ENCODE results near the gene LAMP1.
"Not testable (repeated sequence)": the region's sequence is repeated elsewhere in the genome, so short reads cannot be mapped to it uniquely, and the experiment has no call there.

The LAMP1 gene

GRCh38 chr13:113296823-113297369, at the start of gene LAMP1:
Gene LAMP1 (plus strand): TSS chr13:113297239. CDS start chr13:113297435, 196 bp downstream.
- Mint-ChIP-seq H3K4me3 (peak within 1 kb of the TSS; percentile 97), H3K36me3 (ENCODE audit: low read depth) (peaks cover 6% of the 10 kb centered on the region), H3K4me1 (ENCODE audit: low read depth) (peaks cover 28% of the 10 kb centered on the region), H3K9me3 (no peaks in the 10 kb centered on the region), H3K27ac (peak within 1 kb of the TSS; percentile 99), H3K27me3 (ENCODE audit: low read depth) (peaks cover 43% of the 10 kb centered on the region)

GRCh38 chr13:113252516-113253095, 44.4 kb upstream of the LAMP1 start:
- H3K27ac Mint-ChIP-seq: no peak overlapping the region
- H3K4me3 Mint-ChIP-seq: no peak overlapping the region
- H3K4me1 Mint-ChIP-seq (ENCODE audit: low read depth): peaks cover 2% of the 10 kb centered on the region
- peaks cover 56% of the 10 kb centered on the region for H3K36me3 Mint-ChIP-seq (ENCODE audit: low read depth)
- H3K9me3 Mint-ChIP-seq: no peaks in the 10 kb centered on the region
- no peaks in the 10 kb centered on the region for H3K27me3 Mint-ChIP-seq (ENCODE audit: low read depth)

GRCh38 chr13:113257908-113258307, 39.1 kb upstream of the LAMP1 start:
- H3K4me1 Mint-ChIP-seq (ENCODE audit: low read depth); H3K27me3 Mint-ChIP-seq (ENCODE audit: low read depth); H3K27ac Mint-ChIP-seq; H3K4me3 Mint-ChIP-seq; H3K9me3 Mint-ChIP-seq: not testable (repeated sequence)
- H3K36me3 Mint-ChIP-seq (ENCODE audit: low read depth): peaks cover 41% of the 10 kb centered on the region

- peaks cover 43% of the 10 kb centered on the region for H3K36me3 Mint-ChIP-seq (ENCODE audit: low read depth)
- H3K27me3 Mint-ChIP-seq (ENCODE audit: low read depth): no peaks in the 10 kb centered on the region
- no peaks in the 10 kb centered on the region for H3K9me3 Mint-ChIP-seq
- H3K4me3 Mint-ChIP-seq: no peak overlapping the region
- no peak overlapping the region for H3K27ac Mint-ChIP-seq
- H3K4me1 Mint-ChIP-seq (ENCODE audit: low read depth): peaks cover 2% of the 10 kb centered on the region
These were observed 38.6 kb upstream of the LAMP1 start for GRCh38 chr13:113258321-113259054.

DNA sequence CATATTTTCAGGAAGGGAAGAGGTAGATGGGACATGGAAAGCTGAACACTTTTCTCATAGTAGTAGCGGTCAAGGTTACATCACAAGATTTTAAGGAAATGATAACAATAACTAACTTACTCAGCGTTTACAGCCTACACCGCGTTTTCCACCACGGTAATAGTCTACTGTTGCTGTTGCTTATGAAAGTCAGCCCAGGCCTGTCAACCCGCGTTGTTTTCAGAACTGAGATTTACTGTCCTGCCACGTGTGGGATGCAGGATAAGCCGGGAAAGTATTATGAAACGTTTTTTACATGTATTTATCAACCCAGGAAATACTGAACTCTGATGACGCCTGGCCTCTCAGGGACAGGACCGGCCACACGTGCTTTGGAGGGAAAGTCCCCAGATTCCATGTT, 36.0 kb upstream of the LAMP1 start:
- Mint-ChIP-seq H3K4me3 (no peak overlapping the region), H3K9me3 (no peaks in the 10 kb centered on the region), H3K27me3 (ENCODE audit: low read depth) (no peaks in the 10 kb centered on the region), H3K4me1 (ENCODE audit: low read depth) (peaks cover 2% of the 10 kb centered on the region), H3K27ac (no peak overlapping the region), H3K36me3 (ENCODE audit: low read depth) (peaks cover 36% of the 10 kb centered on the region)

- peaks cover 26% of the 10 kb centered on the region for H3K36me3 Mint-ChIP-seq (ENCODE audit: low read depth)
- not testable (repeated sequence) for H3K4me1 Mint-ChIP-seq (ENCODE audit: low read depth); H3K9me3 Mint-ChIP-seq; H3K27ac Mint-ChIP-seq; H3K4me3 Mint-ChIP-seq; H3K27me3 Mint-ChIP-seq (ENCODE audit: low read depth)
These were observed 34.0 kb upstream of the LAMP1 start for GRCh38 chr13:113263016-113263415.

DNA sequence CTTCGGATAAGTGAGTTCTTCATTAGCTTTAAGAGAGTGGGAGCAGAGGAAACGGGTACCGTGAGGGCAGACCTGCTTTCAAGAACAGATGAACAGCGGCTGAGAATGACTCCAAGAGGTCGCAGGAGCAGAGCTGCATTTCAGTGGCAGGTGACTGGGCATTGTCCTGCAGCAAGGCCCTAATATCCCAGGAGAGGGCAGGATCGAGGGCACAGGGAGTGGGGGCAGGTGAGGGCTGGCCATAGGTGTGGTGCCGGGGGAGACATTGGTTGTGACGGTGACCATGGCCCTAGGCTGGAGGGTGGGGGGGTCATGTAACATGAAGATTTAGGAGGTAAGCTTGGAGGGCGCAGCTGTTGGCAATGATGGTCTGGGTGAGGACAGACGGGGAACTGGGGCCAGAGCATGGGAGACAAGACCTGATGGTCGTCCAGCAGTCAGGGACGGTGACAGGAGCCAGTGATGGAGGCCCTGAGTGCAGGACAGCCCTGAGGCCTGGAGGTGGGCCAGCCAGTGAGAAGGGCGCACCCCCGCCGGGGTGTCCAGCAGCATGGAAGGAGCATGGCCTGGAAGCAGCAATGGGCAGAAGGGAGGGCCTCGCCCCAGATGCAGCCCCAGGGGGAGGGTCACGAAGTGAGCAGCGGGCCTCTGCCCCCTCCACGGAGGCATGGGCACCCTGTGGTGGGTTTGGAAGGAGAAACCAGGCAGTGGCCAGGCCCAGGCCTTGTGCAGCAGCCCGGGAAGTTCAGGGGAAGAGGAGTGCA, 29.2 kb upstream of the LAMP1 start:
- Mint-ChIP-seq H3K4me3 (no peak overlapping the region), H3K27ac (no peak overlapping the region), H3K27me3 (ENCODE audit: low read depth) (no peaks in the 10 kb centered on the region), H3K9me3 (no peaks in the 10 kb centered on the region), H3K36me3 (ENCODE audit: low read depth) (peaks cover 9% of the 10 kb centered on the region), H3K4me1 (ENCODE audit: low read depth) (no peaks in the 10 kb centered on the region)

DNA sequence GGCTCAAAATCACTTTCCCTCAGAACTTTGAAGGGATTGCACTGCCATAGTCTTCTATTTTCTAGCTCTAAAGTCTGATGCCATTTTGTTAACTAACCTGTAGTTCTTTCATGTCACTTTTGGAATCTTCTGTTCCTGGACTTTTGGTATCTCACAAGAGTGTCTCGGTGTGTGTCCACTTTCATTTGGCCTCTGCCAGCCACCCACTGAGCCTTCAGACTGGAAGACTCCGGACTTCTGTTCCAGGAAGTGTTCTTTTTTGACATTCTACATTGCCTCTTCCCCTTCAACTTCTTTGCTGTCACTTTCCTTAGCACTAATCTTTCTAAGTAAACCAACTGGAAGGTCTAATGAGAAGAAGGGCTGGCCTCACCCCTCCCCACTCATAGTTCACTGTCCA, 25.0 kb upstream of the LAMP1 start:
- Mint-ChIP-seq H3K36me3 (ENCODE audit: low read depth) (peaks cover 4% of the 10 kb centered on the region), H3K27ac (no peak overlapping the region), H3K4me3 (no peak overlapping the region), H3K27me3 (ENCODE audit: low read depth) (no peaks in the 10 kb centered on the region), H3K9me3 (no peaks in the 10 kb centered on the region), H3K4me1 (ENCODE audit: low read depth) (no peaks in the 10 kb centered on the region)

GRCh38 chr13:113272701-113273181, 24.3 kb upstream of the LAMP1 start:
- no peaks in the 10 kb centered on the region for H3K27me3 Mint-ChIP-seq (ENCODE audit: low read depth)
- no peaks in the 10 kb centered on the region for H3K4me1 Mint-ChIP-seq (ENCODE audit: low read depth)
- H3K36me3 Mint-ChIP-seq (ENCODE audit: low read depth): peaks cover 1% of the 10 kb centered on the region
- H3K4me3 Mint-ChIP-seq: no peak overlapping the region
- no peak overlapping the region for H3K27ac Mint-ChIP-seq
- H3K9me3 Mint-ChIP-seq: no peaks in the 10 kb centered on the region

DNA sequence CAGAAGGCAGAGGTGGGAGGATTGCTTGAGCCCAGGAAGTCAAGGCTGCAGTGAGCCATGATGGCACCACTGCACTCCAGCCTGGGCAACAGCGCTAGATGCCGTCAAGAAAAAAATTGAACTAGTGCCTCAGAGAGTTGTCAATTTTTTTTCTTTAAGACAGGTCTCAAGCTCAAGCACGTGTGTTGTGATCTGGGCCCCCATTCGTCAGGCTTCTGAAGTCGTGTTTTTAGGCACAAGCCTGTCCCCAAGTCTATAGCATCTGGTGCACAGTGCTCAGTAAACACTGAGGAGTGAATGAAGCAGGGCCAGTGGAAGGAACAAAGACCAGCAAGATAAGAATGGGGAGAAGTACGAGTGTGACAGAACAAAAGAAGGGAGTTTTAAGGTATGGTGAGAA, 23.7 kb upstream of the LAMP1 start:
- Mint-ChIP-seq H3K9me3 (peaks cover under 1% of the 10 kb centered on the region), H3K4me3 (no peak overlapping the region), H3K4me1 (ENCODE audit: low read depth) (no peaks in the 10 kb centered on the region), H3K36me3 (ENCODE audit: low read depth) (peaks cover 1% of the 10 kb centered on the region), H3K27me3 (ENCODE audit: low read depth) (no peaks in the 10 kb centered on the region), H3K27ac (no peak overlapping the region)

GRCh38 chr13:113273851-113274590, 23.0 kb upstream of the LAMP1 start:
- Mint-ChIP-seq H3K9me3 (peaks cover 5% of the 10 kb centered on the region), H3K27ac (no peak overlapping the region), H3K4me3 (no peak overlapping the region)

GRCh38 chr13:113274721-113275120, 22.3 kb upstream of the LAMP1 start:
- Mint-ChIP-seq H3K36me3 (ENCODE audit: low read depth) (peaks cover 1% of the 10 kb centered on the region), H3K4me1 (ENCODE audit: low read depth) (no peaks in the 10 kb centered on the region), H3K27me3 (ENCODE audit: low read depth) (no peaks in the 10 kb centered on the region), H3K9me3 (peaks cover 5% of the 10 kb centered on the region), H3K4me3 (no peak overlapping the region), H3K27ac (no peak overlapping the region)

More at GRCh38 chr13:113273851-113274590, 23.0 kb upstream of the LAMP1 start:
- H3K4me1 Mint-ChIP-seq (ENCODE audit: low read depth): no peaks in the 10 kb centered on the region
- no peaks in the 10 kb centered on the region for H3K27me3 Mint-ChIP-seq (ENCODE audit: low read depth)
- peaks cover 1% of the 10 kb centered on the region for H3K36me3 Mint-ChIP-seq (ENCODE audit: low read depth)

DNA sequence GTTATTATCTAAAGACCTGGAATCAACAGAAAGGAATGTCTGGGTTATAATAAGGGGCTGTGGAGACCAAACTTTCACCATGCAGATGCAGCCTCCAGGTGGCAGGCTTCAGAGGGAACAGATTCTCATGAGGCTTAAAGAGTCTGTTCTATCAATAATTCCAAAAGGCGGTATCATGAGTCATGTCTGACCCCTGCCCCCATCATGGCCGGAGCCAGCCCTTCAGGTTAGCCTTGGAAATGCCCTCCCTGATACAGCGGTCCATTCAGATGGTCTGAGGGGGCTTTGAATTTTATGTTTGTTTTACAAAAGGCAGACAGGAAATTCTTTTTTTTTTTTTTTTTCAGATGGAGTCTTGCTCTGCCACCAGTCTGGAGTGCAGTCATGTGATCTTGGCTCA, 21.7 kb upstream of the LAMP1 start:
- H3K27me3 Mint-ChIP-seq (ENCODE audit: low read depth): no peaks in the 10 kb centered on the region
- H3K36me3 Mint-ChIP-seq (ENCODE audit: low read depth): peaks cover 1% of the 10 kb centered on the region
- no peak overlapping the region for H3K27ac Mint-ChIP-seq
- no peaks in the 10 kb centered on the region for H3K4me1 Mint-ChIP-seq (ENCODE audit: low read depth)
- peaks cover 5% of the 10 kb centered on the region for H3K9me3 Mint-ChIP-seq
- H3K4me3 Mint-ChIP-seq: no peak overlapping the region

DNA sequence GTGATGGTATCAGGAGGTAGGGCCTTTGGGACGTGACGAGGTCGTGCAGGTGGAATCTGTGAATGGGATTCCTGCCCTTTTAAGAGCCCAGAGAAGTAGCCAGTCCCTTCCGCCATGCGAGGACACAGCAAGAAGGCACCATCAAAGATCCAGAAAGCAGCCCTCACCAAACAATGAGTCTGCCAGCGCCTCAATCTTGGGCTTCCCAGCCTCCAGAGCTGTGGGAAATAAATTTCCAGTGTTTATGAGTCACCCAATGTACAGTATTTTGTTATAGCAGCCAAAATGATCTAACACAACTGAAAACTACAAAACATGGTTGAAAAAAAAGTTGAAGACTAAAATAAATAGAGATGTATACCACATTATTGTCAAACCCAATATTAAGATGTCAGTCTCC, 16.9 kb upstream of the LAMP1 start:
- H3K9me3 Mint-ChIP-seq: peaks cover 5% of the 10 kb centered on the region
- peaks cover 4% of the 10 kb centered on the region for H3K27me3 Mint-ChIP-seq (ENCODE audit: low read depth)
- no peaks in the 10 kb centered on the region for H3K36me3 Mint-ChIP-seq (ENCODE audit: low read depth)
- no peak overlapping the region for H3K4me3 Mint-ChIP-seq
- no peaks in the 10 kb centered on the region for H3K4me1 Mint-ChIP-seq (ENCODE audit: low read depth)
- no peak overlapping the region for H3K27ac Mint-ChIP-seq
